Inflammatory macrophage treated with lipopolysaccharide for 1 hour (primary cell): ENCODE measurements around the gene GRIN2A.

Experiments
- DNase-seq, 2 donors: peaks; one replicate each; pipeline ENCODE4 v3.0.0-alpha.2; 2020 to 2022

Gene GRIN2A

GRCh38 chr16:10027553-10027952 lies 154.7 kb downstream of the GRIN2A start:
- DNase-seq: no peak

- DNase-seq: no peak
Observed at GRCh38 chr16:10026593-10026992, 155.6 kb downstream of the GRIN2A start.

- DNase-seq: no peak
Observed at GRCh38 chr16:10022098-10022497, 160.1 kb downstream of the GRIN2A start.

GRCh38 chr16:10020866-10021265 lies 161.4 kb downstream of the GRIN2A start:
- DNase-seq: no peak

- DNase-seq: no peak
Observed at GRCh38 chr16:10016752-10017151, 165.5 kb downstream of the GRIN2A start.

GRCh38 chr16:10015397-10015796 lies 166.8 kb downstream of the GRIN2A start:
- DNase-seq: no peak

- no peak for DNase-seq
Observed at GRCh38 chr16:10013774-10014173, 168.5 kb downstream of the GRIN2A start.

- DNase-seq: no peak
Observed at GRCh38 chr16:10013364-10013763, 168.9 kb downstream of the GRIN2A start.

- DNase-seq: no peak
Observed at GRCh38 chr16:10009684-10010083, 172.5 kb downstream of the GRIN2A start.

- DNase-seq: no peak
Observed at GRCh38 chr16:10003486-10003885, 178.7 kb downstream of the GRIN2A start.

GRCh38 chr16:10001258-10001775 lies 180.9 kb downstream of the GRIN2A start:
- no peak for DNase-seq

- DNase-seq: no peak
Observed at GRCh38 chr16:9996221-9996620, 186.0 kb downstream of the GRIN2A start.

GRCh38 chr16:9992441-9992840 lies 189.8 kb downstream of the GRIN2A start:
- DNase-seq: no peak

- no peak for DNase-seq
Observed at GRCh38 chr16:9980981-9981380, 201.2 kb downstream of the GRIN2A start.

GRCh38 chr16:9978160-9978725 lies 204.0 kb downstream of the GRIN2A start:
- DNase-seq: no peak

GRCh38 chr16:9977333-9977897 lies 204.8 kb downstream of the GRIN2A start:
- no peak for DNase-seq

GRCh38 chr16:9976601-9977000 lies 205.6 kb downstream of the GRIN2A start:
- no peak for DNase-seq

GRCh38 chr16:9971907-9972306 lies 210.3 kb downstream of the GRIN2A start:
- DNase-seq: no peak

- no peak for DNase-seq
Observed at GRCh38 chr16:9970796-9971195, 211.4 kb downstream of the GRIN2A start.

GRCh38 chr16:9970244-9970643 lies 212.0 kb downstream of the GRIN2A start:
- no peak for DNase-seq

GRCh38 chr16:9969580-9969979 lies 212.6 kb downstream of the GRIN2A start:
- no peak for DNase-seq

- DNase-seq: no peak
Observed at GRCh38 chr16:9966569-9967157, 215.6 kb downstream of the GRIN2A start.

GRCh38 chr16:9965079-9965478 lies 217.1 kb downstream of the GRIN2A start:
- DNase-seq: no peak

GRCh38 chr16:9964426-9964825 lies 217.8 kb downstream of the GRIN2A start:
- no peak for DNase-seq

- DNase-seq: no peak
Observed at GRCh38 chr16:9957433-9957832, 224.8 kb downstream of the GRIN2A start.
